EL (cell line): Measurements from ENCODE around the gene PSEN2.
"Not testable (repeated sequence)": the region's sequence is repeated elsewhere in the genome, so short reads cannot be mapped to it uniquely, and the experiment has no call there.

ENCODE experiments used
- DNase-seq: peaks from one replicate; pipeline ENCODE4 v3.0.0-alpha.2; 2016

Gene PSEN2

DNA sequence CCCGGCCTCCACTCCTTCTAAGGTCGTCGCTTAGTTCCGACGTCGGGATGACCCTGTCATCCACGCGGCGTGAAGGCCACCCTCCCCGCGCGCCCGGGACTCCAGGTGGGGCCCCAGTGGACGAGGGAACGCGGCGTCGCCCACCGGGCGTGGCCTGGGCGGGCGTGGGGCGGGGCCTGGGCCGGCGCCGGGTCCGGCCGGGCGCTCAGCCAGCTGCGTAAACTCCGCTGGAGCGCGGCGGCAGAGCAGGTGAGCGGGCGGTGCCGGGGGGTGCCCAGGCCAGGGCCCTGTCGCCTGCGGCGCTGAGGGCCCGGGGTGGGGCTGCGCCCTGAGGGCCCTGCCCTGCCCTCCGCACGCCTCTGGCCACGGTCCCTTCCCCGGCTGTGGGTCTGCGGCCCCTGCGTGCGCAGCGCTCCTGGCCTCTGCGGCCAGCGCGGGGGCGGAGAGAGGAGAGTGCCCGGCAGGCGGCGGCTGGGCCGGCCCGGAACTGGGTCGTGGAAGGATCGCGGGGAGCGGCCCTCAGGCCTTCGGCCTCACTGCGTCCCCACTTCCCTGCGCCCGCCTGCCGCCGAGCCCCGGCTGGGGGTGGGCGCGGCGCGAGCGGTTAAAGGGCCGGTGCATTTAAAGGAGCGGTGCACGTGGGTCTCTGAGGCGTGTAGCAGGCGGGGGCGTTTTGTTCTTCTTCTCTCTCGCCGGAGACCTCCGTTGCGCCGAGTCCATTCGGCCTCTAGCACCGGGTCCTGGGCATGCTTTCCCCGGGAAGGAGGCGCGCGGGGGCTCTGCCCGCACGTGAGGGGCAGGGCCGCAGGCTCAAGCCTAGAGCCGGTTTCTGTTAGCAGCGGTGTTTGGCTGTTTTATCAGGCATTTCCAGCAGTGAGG is at the start of gene PSEN2:
PSEN2 (plus strand) TSS at position 216 of the 879 bp plus-strand sequence. CDS start 11,292 bp downstream, outside the sequence.
- peak; percentile 71 for DNase-seq

DNA sequence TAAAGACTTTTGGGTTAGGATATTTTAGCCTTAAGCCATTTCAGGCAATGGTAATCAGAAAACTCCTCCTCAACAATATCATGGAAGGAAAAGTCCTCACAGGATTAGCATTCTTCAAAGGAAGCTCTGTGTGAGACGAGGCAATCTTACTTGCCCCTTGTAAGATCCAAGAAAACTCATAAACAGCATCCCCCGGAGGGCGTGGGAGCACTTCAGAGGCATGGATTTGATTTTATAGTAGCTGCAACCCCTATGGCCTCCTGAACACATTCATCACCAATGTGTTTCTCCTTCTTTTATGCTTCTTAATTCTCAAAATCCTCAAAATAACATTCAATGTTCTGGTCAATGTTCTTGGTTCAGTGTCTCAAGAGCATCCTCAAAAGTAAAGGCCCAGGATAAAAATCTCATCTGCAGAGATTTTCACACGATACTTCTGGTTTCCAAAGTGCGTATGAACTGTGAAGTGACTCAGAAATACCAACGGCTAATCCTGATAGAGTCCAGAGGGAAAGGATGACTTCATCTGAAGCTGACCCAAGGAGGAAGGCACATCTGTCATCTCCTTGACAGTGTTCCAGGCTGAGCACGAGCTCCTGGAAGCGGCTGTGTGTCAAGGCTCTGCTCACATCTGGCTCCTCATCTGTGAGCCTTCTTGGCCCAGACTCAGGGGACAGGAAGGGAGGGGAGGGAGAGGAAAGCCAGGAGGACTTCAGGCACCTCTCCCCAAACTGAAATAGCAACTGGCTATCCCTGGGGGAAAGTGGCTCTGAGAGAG is 49.3 kb upstream of the PSEN2 start:
- DNase-seq: peak; percentile 97

DNA sequence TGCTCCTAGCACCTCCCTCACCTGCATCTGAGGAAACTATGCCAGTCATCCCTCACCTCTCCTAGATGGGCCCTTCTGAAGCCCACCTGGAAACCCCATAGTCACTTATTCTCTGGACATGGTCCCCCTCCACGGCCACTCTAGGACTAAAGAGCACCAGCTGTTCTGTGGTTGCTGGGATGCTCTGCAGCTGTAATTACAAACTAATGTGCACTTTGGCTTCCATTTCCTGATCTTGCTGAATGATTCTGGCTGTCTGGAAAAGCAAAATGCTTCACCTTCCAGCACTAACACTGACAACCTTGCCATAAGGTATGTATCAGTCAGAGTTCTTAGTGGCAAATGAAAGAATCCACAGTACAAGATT is 48.7 kb upstream of the PSEN2 start:
- DNase-seq: no peak

DNA sequence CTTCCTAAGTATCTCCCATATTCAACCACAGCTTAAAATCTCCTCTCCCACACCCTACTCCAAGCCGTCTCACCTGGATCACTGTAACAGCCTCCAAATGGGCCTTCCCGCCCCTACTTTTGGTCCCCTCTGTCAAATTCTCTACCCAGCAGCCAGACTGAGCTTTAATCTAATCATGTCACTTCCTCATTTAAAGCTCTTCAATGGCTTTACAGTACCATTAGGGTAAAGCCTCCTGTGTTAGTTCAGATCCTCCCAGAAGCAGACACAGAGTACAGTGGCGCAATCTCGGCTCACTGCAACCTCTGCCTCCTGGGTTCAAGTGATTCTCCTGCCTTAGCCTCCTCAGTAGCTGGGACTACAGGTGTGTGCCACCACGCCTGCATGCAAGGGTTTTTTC is 46.8 kb upstream of the PSEN2 start:
- DNase-seq: no peak

DNA sequence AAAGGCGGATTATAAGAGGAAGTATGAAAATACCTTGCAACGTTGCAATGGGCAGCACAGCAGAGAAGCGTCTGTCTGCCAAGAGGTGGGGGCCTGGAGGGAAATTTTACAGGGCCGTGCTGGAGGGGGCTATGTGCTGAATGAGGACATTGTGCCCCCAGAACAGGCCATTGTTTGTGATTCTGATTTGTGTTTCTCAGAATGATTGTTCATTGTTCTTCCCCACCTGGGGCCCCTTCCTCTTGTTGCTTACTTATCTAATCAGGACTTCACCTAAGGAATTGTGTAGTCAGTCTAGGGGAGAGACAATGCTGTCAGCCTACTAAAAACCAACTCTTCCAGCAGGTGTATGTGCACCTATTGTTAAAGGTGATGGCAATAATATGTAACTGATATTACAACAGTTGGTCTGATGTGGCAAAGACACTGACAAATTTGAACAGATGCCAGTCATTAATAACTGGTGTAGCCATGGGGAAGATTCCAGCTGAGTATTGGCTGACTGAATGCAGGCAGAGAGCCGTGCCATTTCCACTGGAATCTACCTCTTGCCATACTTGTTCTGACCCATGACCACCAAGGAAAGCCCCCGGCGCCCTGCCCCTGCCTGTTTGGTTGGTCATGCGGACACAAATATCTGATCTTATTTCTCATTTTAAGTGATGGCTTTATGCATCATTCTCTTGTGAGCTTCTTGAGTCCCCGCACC is 45.2 kb upstream of the PSEN2 start:
- no peak for DNase-seq

DNA sequence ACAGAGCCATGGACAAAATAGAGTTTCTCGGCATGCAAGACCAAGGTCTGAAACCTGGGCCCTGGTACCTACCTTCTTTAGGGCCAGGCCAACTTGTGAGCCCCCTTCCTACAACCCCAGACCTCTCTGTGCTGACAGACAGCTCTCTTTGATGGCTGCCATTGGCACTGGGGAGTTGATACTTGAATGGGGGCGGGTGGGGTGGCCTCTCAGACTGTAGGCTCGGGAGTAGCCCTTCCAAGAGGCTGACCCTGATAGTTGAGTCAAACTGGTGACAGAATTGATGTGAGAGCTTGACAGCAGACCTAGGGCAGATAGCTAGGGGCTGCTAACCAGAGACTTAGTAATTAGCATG is 44.7 kb upstream of the PSEN2 start:
- no peak for DNase-seq

GRCh38 chr1:226826479-226827261 is 43.7 kb upstream of the PSEN2 start:
- DNase-seq: no peak

DNA sequence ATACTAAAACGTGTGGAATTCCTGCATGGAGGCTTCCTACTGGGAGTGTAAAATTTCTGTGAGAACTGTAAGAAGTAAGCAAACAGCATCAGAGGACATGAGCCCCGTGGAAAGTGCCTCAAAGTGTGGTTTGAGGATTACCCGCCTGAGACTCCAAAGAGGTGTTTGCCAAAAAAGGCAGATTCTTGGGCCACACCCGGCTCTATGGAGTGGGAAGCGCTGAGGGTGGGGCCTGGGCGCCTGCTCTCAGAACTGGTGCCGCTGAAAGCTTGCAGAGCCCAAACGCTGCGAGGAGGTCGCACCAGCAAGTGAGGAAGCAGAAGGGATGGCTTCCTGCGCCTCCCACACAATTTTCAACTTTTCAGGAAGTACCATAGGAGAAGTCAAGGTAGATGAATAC is 43.0 kb upstream of the PSEN2 start:
- no peak for DNase-seq

- peak; percentile 94 for DNase-seq
Measured at GRCh38 chr1:226827968-226828513, 42.4 kb upstream of the PSEN2 start.

- no peak for DNase-seq
Measured at GRCh38 chr1:226829105-226829504, 41.3 kb upstream of the PSEN2 start.

GRCh38 chr1:226831953-226832352 is 38.5 kb upstream of the PSEN2 start:
- DNase-seq: no peak

DNA sequence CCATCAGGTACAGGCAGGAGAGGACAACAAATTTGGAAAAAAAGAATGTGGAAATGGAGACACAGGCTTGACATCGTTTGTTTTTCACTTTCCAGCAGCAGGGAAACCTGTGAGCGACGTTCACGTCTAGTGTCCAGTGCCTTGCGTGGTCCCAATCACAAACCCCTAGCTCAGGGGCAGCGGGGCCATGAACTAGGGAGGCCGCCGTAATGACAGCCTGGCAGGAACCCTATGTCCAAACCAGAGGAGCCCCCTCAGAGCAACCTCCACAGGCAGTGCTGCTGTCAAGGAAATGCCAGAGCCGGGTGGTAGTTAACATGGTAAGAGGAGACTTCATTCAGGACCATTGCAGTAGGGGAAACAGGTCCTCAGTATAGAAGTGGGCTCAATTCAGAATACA is 37.8 kb upstream of the PSEN2 start:
- DNase-seq: no peak

DNA sequence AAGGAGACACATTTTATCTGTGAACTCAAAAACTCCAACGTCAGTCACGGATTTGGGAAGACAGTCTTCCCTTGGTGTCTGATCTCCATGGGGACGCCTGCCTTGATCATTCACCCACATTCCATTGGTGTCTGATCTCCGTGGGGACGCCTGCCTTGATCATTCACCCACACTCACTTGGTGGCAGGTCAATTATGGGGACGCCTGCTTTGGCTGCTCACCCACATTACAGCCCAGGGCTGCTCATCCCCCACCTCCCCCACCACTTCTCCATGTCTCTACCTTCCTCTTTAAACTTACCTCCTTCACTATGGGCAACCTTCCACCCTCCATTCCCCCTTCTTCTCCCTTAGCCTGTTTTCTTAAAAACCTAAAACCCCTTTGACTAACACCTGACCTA is 36.2 kb upstream of the PSEN2 start:
- DNase-seq: not testable (repeated sequence)

- not testable (repeated sequence) for DNase-seq
Measured at GRCh38 chr1:226835396-226835795, 35.0 kb upstream of the PSEN2 start.

GRCh38 chr1:226837966-226838365 is 32.5 kb upstream of the PSEN2 start:
- not testable (repeated sequence) for DNase-seq

DNA sequence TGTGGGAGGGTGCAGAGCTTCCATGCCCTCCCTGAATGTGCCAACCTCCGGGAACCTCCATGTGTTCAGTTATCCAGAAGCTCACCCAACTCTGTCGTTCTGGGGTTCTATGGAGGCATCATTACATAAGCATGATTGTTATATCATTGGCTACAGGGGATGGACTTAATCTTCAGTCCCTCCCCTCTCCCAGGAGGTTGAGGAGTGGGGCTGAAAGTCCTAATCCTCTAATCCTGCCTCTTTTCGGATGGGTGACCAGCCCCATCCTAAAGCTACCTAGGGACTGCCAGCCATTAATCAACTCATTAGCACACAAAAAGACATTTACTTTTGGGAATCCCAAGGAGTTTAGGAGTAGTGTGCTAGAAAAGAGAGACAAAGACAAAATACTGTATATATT is 32.0 kb upstream of the PSEN2 start:
- no peak for DNase-seq

- no peak for DNase-seq
Measured at GRCh38 chr1:226845624-226846023, 24.8 kb upstream of the PSEN2 start.

GRCh38 chr1:226846786-226847185 is 23.6 kb upstream of the PSEN2 start:
- peak; percentile 45 for DNase-seq

DNA sequence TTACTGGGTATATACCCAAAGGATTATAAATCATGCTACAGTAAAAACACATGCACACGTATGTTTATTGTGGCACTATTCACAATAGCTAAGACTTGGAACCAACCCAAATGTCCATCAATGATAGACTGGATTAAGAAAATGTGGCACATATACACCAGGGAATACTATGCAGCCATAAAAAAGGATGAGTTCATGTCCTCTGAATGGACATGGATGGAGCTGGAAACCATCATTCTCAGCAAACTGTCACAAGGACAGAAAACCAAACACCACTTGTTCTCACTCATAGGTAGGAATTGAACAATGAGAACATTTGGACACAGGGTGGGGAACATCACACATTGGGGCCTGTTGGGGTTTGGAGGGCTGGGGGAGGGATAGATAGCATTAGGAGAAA is 15.9 kb upstream of the PSEN2 start:
- DNase-seq: not testable (repeated sequence)

DNA sequence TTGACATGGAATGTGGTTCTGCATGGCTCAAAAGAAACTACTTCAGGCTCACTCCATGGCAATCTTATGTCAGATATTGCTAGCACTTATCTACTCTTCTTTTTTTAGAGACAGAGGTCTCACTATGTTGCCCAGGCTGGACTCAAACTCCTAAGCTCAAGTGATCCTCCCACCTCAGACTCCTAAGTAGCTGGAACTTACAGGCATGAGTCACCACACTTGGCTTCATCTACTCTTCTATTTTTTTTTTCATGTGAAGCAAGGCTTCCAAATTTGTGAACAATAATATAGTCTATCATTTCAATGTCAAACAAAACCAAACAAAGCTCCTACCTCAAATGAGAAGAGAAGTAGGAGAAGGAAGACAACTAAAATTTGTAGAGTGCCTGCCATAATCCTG is 7.5 kb upstream of the PSEN2 start:
- peak; percentile 55 for DNase-seq

DNA sequence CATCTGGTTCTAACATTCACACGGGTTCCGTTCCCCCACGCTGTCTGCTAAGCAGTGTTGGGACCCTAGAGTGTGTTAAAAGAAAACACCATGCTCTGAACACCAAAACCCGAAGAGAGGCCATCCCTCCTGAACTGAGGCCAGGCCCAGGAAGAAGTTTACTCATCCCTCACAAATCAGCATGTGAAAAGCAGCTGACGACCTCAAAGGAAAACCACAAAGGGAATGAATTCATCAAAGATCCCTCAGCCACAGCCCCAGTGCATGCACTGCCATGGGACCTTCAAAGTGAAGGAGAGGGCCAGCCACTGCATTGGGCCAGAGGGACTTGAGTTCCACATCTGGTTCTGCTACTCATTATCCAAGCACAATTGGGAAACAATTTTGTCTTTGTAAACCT is 7.0 kb upstream of the PSEN2 start:
- DNase-seq: peak; percentile 81

DNA sequence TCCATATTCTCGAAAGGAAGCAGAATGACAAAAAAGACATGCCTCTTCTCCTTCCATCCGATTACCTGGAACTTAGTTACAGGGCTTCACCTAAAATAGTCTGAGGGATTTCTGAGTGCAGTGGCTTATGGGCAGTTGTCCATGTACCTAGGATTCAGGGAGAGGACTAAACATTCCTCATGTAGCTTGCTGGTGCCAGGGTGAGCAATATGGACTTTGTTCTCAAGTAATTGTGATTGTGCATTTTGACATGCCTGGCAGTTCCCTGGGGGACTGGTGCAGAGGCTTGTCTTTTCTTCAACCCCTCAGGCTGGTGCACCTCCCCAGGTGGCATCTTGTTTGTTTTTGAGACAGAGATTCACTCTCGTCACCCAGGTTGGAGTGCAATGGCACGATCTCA is 6.1 kb upstream of the PSEN2 start:
- no peak for DNase-seq
